Measurements from ENCODE around the gene NPBWR2.
A peak's percentile ranks its signal among the peaks of the same experiment; 100 is the strongest.

NPBWR2 gene

GRCh38 chr20:64106435-64106961 is 867 bp downstream of the NPBWR2 start:
- Mint-ChIP-seq H3K4me1 (peaks cover 4% of the 10 kb centered on the region), H3K4me3 (no peak overlapping the region), H3K36me3 (no peaks in the 10 kb centered on the region), H3K27ac (peak overlapping the region; percentile 55), H3K27me3 (peaks cover 61% of the 10 kb centered on the region), H3K9me3 (no peaks in the 10 kb centered on the region)
- CTCF ChIA-PET, result interaction anchor here (1.5 kb wide), 1 partner anchor 14 kb away, joined by 6 read pairs; no protein-coding TSS in a partner anchor
- peak; percentile 13 for DNase-seq

GRCh38 chr20:64105846-64106434 is 1.4 kb downstream of the NPBWR2 start:
- H3K36me3 Mint-ChIP-seq, result no peaks in the 10 kb centered on the region
- no peaks in the 10 kb centered on the region for H3K9me3 Mint-ChIP-seq
- peaks cover 67% of the 10 kb centered on the region for H3K27me3 Mint-ChIP-seq
- CTCF ChIA-PET, result interaction anchor here (1.5 kb wide), 1 partner anchor 15 kb away, joined by 6 read pairs; no protein-coding TSS in a partner anchor
- H3K4me3 Mint-ChIP-seq, result no peak overlapping the region
- DNase-seq, result peak; percentile 15
- no peak overlapping the region for H3K27ac Mint-ChIP-seq
- peaks cover 6% of the 10 kb centered on the region for H3K4me1 Mint-ChIP-seq

- peaks cover 75% of the 10 kb centered on the region for H3K27me3 Mint-ChIP-seq
- H3K4me3 Mint-ChIP-seq, result no peak overlapping the region
- H3K4me1 Mint-ChIP-seq, result peaks cover 6% of the 10 kb centered on the region
- no peak overlapping the region for H3K27ac Mint-ChIP-seq
- no peaks in the 10 kb centered on the region for H3K36me3 Mint-ChIP-seq
- no peaks in the 10 kb centered on the region for H3K9me3 Mint-ChIP-seq
- CTCF ChIA-PET, result no interaction called here
- peak; percentile 13 for DNase-seq
These were observed 2.5 kb downstream of the NPBWR2 start for GRCh38 chr20:64104667-64105451.

GRCh38 chr20:64103871-64104666 is 3.3 kb downstream of the NPBWR2 start:
- H3K27ac Mint-ChIP-seq, result no peak overlapping the region
- no peak overlapping the region for H3K4me3 Mint-ChIP-seq
- peaks cover 6% of the 10 kb centered on the region for H3K4me1 Mint-ChIP-seq
- peak; percentile 19 for DNase-seq
- H3K36me3 Mint-ChIP-seq, result no peaks in the 10 kb centered on the region
- CTCF ChIA-PET, result no interaction called here
- H3K9me3 Mint-ChIP-seq, result no peaks in the 10 kb centered on the region
- H3K27me3 Mint-ChIP-seq, result peaks cover 74% of the 10 kb centered on the region

- Mint-ChIP-seq H3K36me3 (no peaks in the 10 kb centered on the region), H3K9me3 (no peaks in the 10 kb centered on the region), H3K27me3 (peaks cover 64% of the 10 kb centered on the region), H3K27ac (no peak overlapping the region), H3K4me3 (peak overlapping the region; percentile 31), H3K4me1 (peaks cover 6% of the 10 kb centered on the region)
- peak; percentile 18 for DNase-seq
- CTCF ChIA-PET, result interaction anchor here (0.8 kb wide), 1 partner anchor 17 kb away, joined by 4 read pairs; no protein-coding TSS in a partner anchor
These were observed 4.6 kb downstream of the NPBWR2 start for GRCh38 chr20:64102647-64103354.

GRCh38 chr20:64101731-64102621 is 5.4 kb downstream of the NPBWR2 start:
- Mint-ChIP-seq H3K9me3 (no peaks in the 10 kb centered on the region), H3K27me3 (peaks cover 62% of the 10 kb centered on the region), H3K27ac (no peak overlapping the region), H3K36me3 (no peaks in the 10 kb centered on the region), H3K4me1 (peaks cover 6% of the 10 kb centered on the region), H3K4me3 (no peak overlapping the region)
- peak; percentile 77 for DNase-seq
- CTCF ChIA-PET, result interaction anchor here (0.8 to 1.3 kb wide), 4 partner anchors 8 to 18 kb away, joined by 4 to 13 read pairs (median 6); partner anchors contain the start of gene LKAAEAR1

GRCh38 chr20:64100946-64101688 is 6.2 kb downstream of the NPBWR2 start:
- CTCF ChIA-PET, result interaction anchor here (1.1 to 1.3 kb wide), 3 partner anchors 9 to 19 kb away, joined by 6 to 13 read pairs (median 6); partner anchors contain the start of gene LKAAEAR1
- Mint-ChIP-seq H3K4me1 (peaks cover 6% of the 10 kb centered on the region), H3K36me3 (no peaks in the 10 kb centered on the region), H3K4me3 (no peak overlapping the region), H3K27ac (no peak overlapping the region), H3K9me3 (peaks cover 3% of the 10 kb centered on the region), H3K27me3 (peaks cover 55% of the 10 kb centered on the region)
- no peak for DNase-seq

GRCh38 chr20:64100566-64100888 is 6.8 kb downstream of the NPBWR2 start:
- Mint-ChIP-seq H3K27me3 (peaks cover 55% of the 10 kb centered on the region), H3K4me1 (peaks cover 6% of the 10 kb centered on the region), H3K27ac (no peak overlapping the region), H3K4me3 (no peak overlapping the region), H3K36me3 (no peaks in the 10 kb centered on the region), H3K9me3 (peaks cover 3% of the 10 kb centered on the region)
- CTCF ChIA-PET, result no interaction called here
- DNase-seq, result no peak

- peaks cover 54% of the 10 kb centered on the region for H3K27me3 Mint-ChIP-seq
- H3K4me1 Mint-ChIP-seq, result peaks cover 6% of the 10 kb centered on the region
- peaks cover 3% of the 10 kb centered on the region for H3K9me3 Mint-ChIP-seq
- no peaks in the 10 kb centered on the region for H3K36me3 Mint-ChIP-seq
- CTCF ChIA-PET, result interaction anchor here (1.4 kb wide), 1 partner anchor 20 kb away, joined by 6 read pairs; no protein-coding TSS in a partner anchor
- H3K4me3 Mint-ChIP-seq, result no peak overlapping the region
- H3K27ac Mint-ChIP-seq, result no peak overlapping the region
- DNase-seq, result no peak
These were observed 7.3 kb downstream of the NPBWR2 start for GRCh38 chr20:64099880-64100565.

GRCh38 chr20:64099086-64099786 is 8.1 kb downstream of the NPBWR2 start:
- no peak for DNase-seq
- Mint-ChIP-seq H3K9me3 (peaks cover 3% of the 10 kb centered on the region), H3K4me1 (peaks cover 6% of the 10 kb centered on the region), H3K4me3 (no peak overlapping the region), H3K27me3 (peaks cover 46% of the 10 kb centered on the region), H3K36me3 (no peaks in the 10 kb centered on the region), H3K27ac (no peak overlapping the region)
- CTCF ChIA-PET, result interaction anchor here (1.4 kb wide), 1 partner anchor 21 kb away, joined by 6 read pairs; no protein-coding TSS in a partner anchor

- no peak for DNase-seq
- peaks cover 3% of the 10 kb centered on the region for H3K9me3 Mint-ChIP-seq
These were observed 8.8 kb downstream of the NPBWR2 start for GRCh38 chr20:64098471-64099013.

More at GRCh38 chr20:64098471-64099013, 8.8 kb downstream of the NPBWR2 start:
- CTCF ChIA-PET, result no interaction called here
- H3K4me1 Mint-ChIP-seq, result peaks cover 6% of the 10 kb centered on the region
- no peaks in the 10 kb centered on the region for H3K36me3 Mint-ChIP-seq
- H3K4me3 Mint-ChIP-seq, result no peak overlapping the region
- H3K27me3 Mint-ChIP-seq, result peaks cover 39% of the 10 kb centered on the region
- H3K27ac Mint-ChIP-seq, result no peak overlapping the region

Data from activated naive CD4-positive, alpha-beta T cell treated with anti-CD3 and anti-CD28 coated beads, Interleukin-2, amount 10 ng/mL, durations not matched to agents 7 days and 5 days (primary cell).